OCI-LY1 (cell line): ENCODE results near the gene SERGEF.

Experiments used
- EZH2 ChIP-seq: fragments of 200-600 bp; sonication (generic), shearing (Covaris generic); IDR thresholded peaks from 2 replicates; pipeline ENCODE4 v1.8.0; 2017; ENCODE audit warnings: borderline replicate concordance, mixed run types, mild to moderate bottlenecking, antibody characterized with exemption, low read length, moderate library complexity, mixed read lengths
- TF ChIP-seq, protein P1 (sequence below): fragments of 200-600 bp; sonication (generic), shearing (Covaris generic); IDR thresholded peaks from 2 replicates; pipeline ENCODE4 v1.5.1; 2017; ENCODE audit warnings: mild to moderate bottlenecking, antibody characterized with exemption, low read length, moderate library complexity, mixed read lengths

DNA sequence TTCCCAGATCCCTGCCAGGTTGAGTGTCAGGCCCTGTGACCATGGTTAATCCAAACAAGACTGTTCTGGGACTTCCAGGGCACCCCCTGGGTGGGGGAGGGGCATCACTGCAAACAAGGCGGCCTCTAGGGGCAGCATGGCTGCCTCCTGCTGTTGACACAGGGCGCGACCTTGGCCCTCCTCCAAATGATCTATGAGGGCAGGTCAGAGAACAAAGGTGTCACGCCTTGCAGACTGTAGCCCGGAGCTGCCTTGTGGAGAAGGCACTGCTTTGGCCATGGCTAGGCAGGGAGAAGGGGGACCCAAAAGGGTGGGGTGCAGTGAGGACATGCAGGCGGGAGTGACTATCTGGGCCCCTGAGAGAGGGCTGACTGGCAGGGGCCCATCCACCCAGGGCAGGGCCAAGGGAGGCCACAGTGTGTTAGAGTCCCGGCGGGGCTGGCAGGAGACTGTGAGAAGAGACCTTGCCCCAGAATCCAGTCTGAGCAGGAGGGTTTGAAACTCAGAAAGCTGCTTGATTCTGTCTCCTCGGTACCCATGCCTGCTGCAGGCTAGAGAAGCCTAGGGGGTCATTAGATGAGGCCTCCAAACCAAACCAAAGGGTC is 242.7 kb downstream of the SERGEF start:
- TF ChIP-seq, protein P1, sequence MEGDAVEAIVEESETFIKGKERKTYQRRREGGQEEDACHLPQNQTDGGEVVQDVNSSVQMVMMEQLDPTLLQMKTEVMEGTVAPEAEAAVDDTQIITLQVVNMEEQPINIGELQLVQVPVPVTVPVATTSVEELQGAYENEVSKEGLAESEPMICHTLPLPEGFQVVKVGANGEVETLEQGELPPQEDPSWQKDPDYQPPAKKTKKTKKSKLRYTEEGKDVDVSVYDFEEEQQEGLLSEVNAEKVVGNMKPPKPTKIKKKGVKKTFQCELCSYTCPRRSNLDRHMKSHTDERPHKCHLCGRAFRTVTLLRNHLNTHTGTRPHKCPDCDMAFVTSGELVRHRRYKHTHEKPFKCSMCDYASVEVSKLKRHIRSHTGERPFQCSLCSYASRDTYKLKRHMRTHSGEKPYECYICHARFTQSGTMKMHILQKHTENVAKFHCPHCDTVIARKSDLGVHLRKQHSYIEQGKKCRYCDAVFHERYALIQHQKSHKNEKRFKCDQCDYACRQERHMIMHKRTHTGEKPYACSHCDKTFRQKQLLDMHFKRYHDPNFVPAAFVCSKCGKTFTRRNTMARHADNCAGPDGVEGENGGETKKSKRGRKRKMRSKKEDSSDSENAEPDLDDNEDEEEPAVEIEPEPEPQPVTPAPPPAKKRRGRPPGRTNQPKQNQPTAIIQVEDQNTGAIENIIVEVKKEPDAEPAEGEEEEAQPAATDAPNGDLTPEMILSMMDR: peak; percentile 59
- TF ChIP-seq EZH2: no peak
